H9 (cell line): Measurements from ENCODE around the gene INPP5A. TPM values are rescaled to one million over a fixed set of nuclear protein-coding genes. Genes with fewer than 3 reads are reported as not detected.
A peak's percentile ranks its signal among the peaks of the same experiment; 100 is the strongest.

Experiments
- DNase-seq: peaks from one replicate; pipeline ENCODE4 v3.0.0-alpha.2; 2017
- H2AFZ ChIP-seq: one replicate; pipeline ENCODE4 v1.6.1; 2013; ENCODE audit warnings: mild to moderate bottlenecking, low read length, control low read depth, moderate library complexity
- H2AK5ac ChIP-seq: 2 replicates; pipeline ENCODE4 v1.6.1; 2013; ENCODE audit warnings: low read length, control low read depth, mixed read lengths; ENCODE audit not compliant: insufficient read length
- H2BK120ac ChIP-seq: one replicate; pipeline ENCODE4 v1.6.1; 2013; ENCODE audit warnings: low read depth, mild to moderate bottlenecking, low read length, control low read depth, inconsistent platforms; ENCODE audit not compliant: poor library complexity, severe bottlenecking
- H2BK12ac ChIP-seq: 2 replicates; pipeline ENCODE4 v1.6.1; 2013; ENCODE audit warnings: low read length, control low read depth, mixed read lengths, low read depth; ENCODE audit not compliant: insufficient read length
- H2BK15ac ChIP-seq: 2 replicates; pipeline ENCODE4 v1.6.1; 2013; ENCODE audit warnings: low read depth, low read length, control low read depth
- H2BK20ac ChIP-seq: one replicate; pipeline ENCODE4 v1.6.1; 2013; ENCODE audit warnings: low read depth, mild to moderate bottlenecking, low read length, control low read depth, inconsistent platforms; ENCODE audit not compliant: poor library complexity, severe bottlenecking
- H2BK5ac ChIP-seq: 2 replicates; pipeline ENCODE4 v1.6.1; 2013; ENCODE audit warnings: low read length, control low read depth, mixed read lengths; ENCODE audit not compliant: insufficient read length
- H3K14ac ChIP-seq: 2 replicates; pipeline ENCODE4 v1.6.1; 2013; ENCODE audit warnings: low read length, control low read depth; ENCODE audit not compliant: insufficient read depth
- H3K18ac ChIP-seq: 2 replicates; pipeline ENCODE4 v1.6.1; 2013; ENCODE audit warnings: low read depth, mild to moderate bottlenecking, mixed read lengths, low read length, control low read depth; ENCODE audit not compliant: insufficient read length
- H3K23ac ChIP-seq: 2 replicates; pipeline ENCODE4 v1.6.1; 2013; ENCODE audit warnings: low read length, control low read depth, mixed read lengths, low read depth; ENCODE audit not compliant: insufficient read length
- H3K23me2 ChIP-seq: 2 replicates; pipeline ENCODE4 v1.6.1; 2013; ENCODE audit warnings: low read depth, mild to moderate bottlenecking, mixed read lengths, low read length, control low read depth; ENCODE audit not compliant: insufficient read length, poor library complexity, severe bottlenecking
- H3K27ac ChIP-seq: 2 replicates; pipeline ENCODE4 v1.5.1; 2013; ENCODE audit warnings: low read length, control low read depth, mixed read lengths, low read depth; ENCODE audit not compliant: insufficient read length
- H3K27me3 ChIP-seq: 2 replicates; pipeline ENCODE4 v1.6.1; 2013; ENCODE audit warnings: low read length, control low read depth, inconsistent platforms; ENCODE audit not compliant: insufficient read depth
- H3K4ac ChIP-seq: 2 replicates; pipeline ENCODE4 v1.6.1; 2013; ENCODE audit warnings: low read depth, mild to moderate bottlenecking, control low read depth, inconsistent platforms, low read length, moderate library complexity
- H3K4me1 ChIP-seq: 2 replicates; pipeline ENCODE4 v1.6.1; 2013; ENCODE audit warnings: low read length, control low read depth, inconsistent platforms; ENCODE audit not compliant: insufficient read depth
- H3K4me2 ChIP-seq: 2 replicates; pipeline ENCODE4 v1.6.1; 2013; ENCODE audit warnings: low read length, control low read depth, mixed read lengths; ENCODE audit not compliant: insufficient read length, insufficient read depth
- H3K56ac ChIP-seq: 2 replicates; pipeline ENCODE4 v1.6.1; 2013; ENCODE audit warnings: low read depth, mild to moderate bottlenecking, mixed read lengths, low read length, control low read depth; ENCODE audit not compliant: insufficient read length
- H3K79me1 ChIP-seq: 2 replicates; pipeline ENCODE4 v1.6.1; 2013; ENCODE audit warnings: low read depth, mild to moderate bottlenecking, moderate library complexity, low read length, control low read depth, inconsistent platforms; ENCODE audit not compliant: insufficient read depth, poor library complexity, severe bottlenecking
- H3K79me2 ChIP-seq: 2 replicates; pipeline ENCODE4 v1.6.1; 2013; ENCODE audit warnings: low read length, control low read depth, inconsistent platforms; ENCODE audit not compliant: insufficient read depth
- H3K9ac ChIP-seq: 2 replicates; pipeline ENCODE4 v1.6.1; 2013; ENCODE audit warnings: low read length, control low read depth, mixed read lengths; ENCODE audit not compliant: insufficient read length; ENCODE audit errors: extremely low read depth
- H3K9me3 ChIP-seq: one replicate; pipeline ENCODE4 v1.6.1; 2013; ENCODE audit warnings: low read depth, low read length, inconsistent platforms; ENCODE audit not compliant: control insufficient read depth
- H3T11ph ChIP-seq: one replicate; pipeline ENCODE4 v1.6.1; 2013; ENCODE audit warnings: mild to moderate bottlenecking, low read length, control low read depth, inconsistent platforms
- H4K20me1 ChIP-seq: one replicate; pipeline ENCODE4 v1.6.1; 2013; ENCODE audit not compliant: control insufficient read depth, insufficient read length, insufficient read depth
- H4K5ac ChIP-seq: 2 replicates; pipeline ENCODE4 v1.6.1; 2013; ENCODE audit warnings: low read depth, mild to moderate bottlenecking, mixed read lengths, low read length, control low read depth; ENCODE audit not compliant: insufficient read length
- H4K8ac ChIP-seq: replicated peaks from 2 replicates; pipeline ENCODE4 v1.6.1; 2013; ENCODE audit warnings: low read length, control low read depth, mixed read lengths, low read depth; ENCODE audit not compliant: insufficient read length
- H4K91ac ChIP-seq: 2 replicates; pipeline ENCODE4 v1.6.1; 2013; ENCODE audit warnings: low read depth, mild to moderate bottlenecking, moderate library complexity, mixed read lengths, low read length, control low read depth; ENCODE audit not compliant: insufficient read length
- H3K27ac Mint-ChIP-seq, 3 experiments: 2 replicates in 2 of 3; 3 replicates in 1 of 3; pipeline ENCODE4 v1.8.0; 2020 to 2021; ENCODE audit warnings: mixed read lengths in 3 of 3, mild to moderate bottlenecking in 1 of 3, moderate library complexity in 1 of 3
- H3K27me3 Mint-ChIP-seq: 2 replicates; pipeline ENCODE4 v1.8.0; 2021; ENCODE audit warnings: low read depth, mild to moderate bottlenecking, moderate library complexity, mixed read lengths
- H3K36me3 Mint-ChIP-seq, 3 experiments: 2 replicates in 2 of 3; 3 replicates in 1 of 3; pipeline ENCODE4 v1.8.0; 2020 to 2021; ENCODE audit warnings: low read depth in 3 of 3, mixed read lengths in 3 of 3; ENCODE audit not compliant: insufficient read depth in 1 of 3
- H3K4me1 Mint-ChIP-seq, 2 experiments: 2 replicates each; pipeline ENCODE4 v1.8.0; 2020; ENCODE audit warnings: mixed read lengths in 2 of 2
- H3K4me3 Mint-ChIP-seq, 2 experiments: 2 replicates in 1 of 2; 3 replicates in 1 of 2; pipeline ENCODE4 v1.8.0; 2020 to 2021; ENCODE audit warnings: mild to moderate bottlenecking in 2 of 2, mixed read lengths in 2 of 2, moderate library complexity in 1 of 2
- H3K9me3 Mint-ChIP-seq, 2 experiments: 2 replicates in 1 of 2; 3 replicates in 1 of 2; pipeline ENCODE4 v1.8.0; 2020; ENCODE audit warnings: mild to moderate bottlenecking in 2 of 2, mixed read lengths in 2 of 2, moderate library complexity in 1 of 2
- WGBS: extraction: QIAGEN DNeasy Blood & Tissue Kit; methylation state at CpG from one replicate; pipeline ENCODE4 v1.1.7; 2013; ENCODE audit warnings: missing lambda C conversion rate, low lambda C conversion rate, mixed read lengths; ENCODE audit not compliant: insufficient read length; ENCODE audit errors: extremely low coverage; 5-methylcytosine and 5-hydroxymethylcytosine counted together
- total RNA-seq: library from RNA; stranded (reverse); gene quantifications from 2 replicates; pipeline ENCODE4 v1.2.1, GENCODE V29; 2021
- TF ChIP-seq, protein P1 (sequence below): fragments of 200-600 bp; sonication (generic); conservative IDR thresholded peaks from 3 replicates; pipeline ENCODE4 v1.8.0; 2021; ENCODE audit warnings: antibody characterized with exemption, mild to moderate bottlenecking

The INPP5A gene
- total RNA-seq, 1 experiment from 2014 or later = 17.7 TPM

DNA sequence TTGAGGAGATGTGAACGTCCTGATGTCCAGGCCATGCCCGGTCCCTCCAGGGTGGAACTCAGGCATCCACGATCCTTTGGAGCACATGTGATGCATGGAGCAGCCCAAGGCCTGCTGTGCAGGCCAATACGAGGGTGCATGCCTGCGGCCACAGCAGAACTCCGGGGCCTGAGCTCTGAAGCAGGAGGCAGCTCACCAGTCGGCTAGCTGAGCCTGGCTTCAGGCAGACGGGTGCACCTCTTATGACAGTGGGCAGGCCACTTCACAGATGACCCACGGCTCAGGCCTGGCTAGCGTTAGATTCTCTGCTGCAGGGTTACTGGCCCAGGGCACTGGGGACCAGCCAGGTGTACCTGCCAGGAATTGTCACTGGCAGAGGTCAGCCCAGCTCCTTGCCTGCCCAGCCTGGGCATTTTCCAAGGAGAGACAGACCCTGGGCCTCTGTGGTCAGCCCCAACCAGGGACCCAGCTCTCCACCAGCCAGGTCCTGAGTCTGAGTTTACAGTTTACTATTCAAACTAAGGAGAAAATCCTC lies 29.6 kb upstream of the INPP5A start:
- Histone ChIP-seq H2AFZ (no peak overlapping the region), H3K56ac (no peak overlapping the region), H4K5ac (no peak overlapping the region), H3K9me3 (no peaks in the 10 kb centered on the region), H3K79me1 (no peaks in the 10 kb centered on the region), H2BK15ac (no peak overlapping the region), H3K4ac (no peak overlapping the region), H2BK5ac (no peak overlapping the region), H3K27me3 (no peaks in the 10 kb centered on the region), H4K20me1 (no peaks in the 10 kb centered on the region), H3K27ac (no peak overlapping the region), H2AK5ac (no peak overlapping the region), H3K4me1 (no peaks in the 10 kb centered on the region), H3K18ac (no peak overlapping the region), H2BK120ac (no peak overlapping the region), H3K4me2 (no peak overlapping the region), H2BK12ac (no peak overlapping the region), H3K23me2 (no peaks in the 10 kb centered on the region), H3T11ph (no peak overlapping the region), H4K8ac (no peak overlapping the region), H2BK20ac (no peak overlapping the region), H4K91ac (no peak overlapping the region), H3K79me2 (no peaks in the 10 kb centered on the region), H3K14ac (peak overlapping the region; percentile 19; the same call in 1 of the 2 replicates), H3K9ac (no peak overlapping the region), H3K23ac (no peak overlapping the region)
- no peaks in the 10 kb centered on the region for H3K36me3 Mint-ChIP-seq
- no CpG with 5 or more reads among the region's 10 CpGs for WGBS
- no peak overlapping the region for H3K27ac Mint-ChIP-seq
- no peaks in the 10 kb centered on the region for H3K4me1 Mint-ChIP-seq
- no peak overlapping the region for H3K4me3 Mint-ChIP-seq
- no peaks in the 10 kb centered on the region; a peak in 1 of 5 replicates for H3K9me3 Mint-ChIP-seq
- H3K27me3 Mint-ChIP-seq = peaks cover 12% of the 10 kb centered on the region
- DNase-seq = peak; percentile 14
- TF ChIP-seq, protein P1, sequence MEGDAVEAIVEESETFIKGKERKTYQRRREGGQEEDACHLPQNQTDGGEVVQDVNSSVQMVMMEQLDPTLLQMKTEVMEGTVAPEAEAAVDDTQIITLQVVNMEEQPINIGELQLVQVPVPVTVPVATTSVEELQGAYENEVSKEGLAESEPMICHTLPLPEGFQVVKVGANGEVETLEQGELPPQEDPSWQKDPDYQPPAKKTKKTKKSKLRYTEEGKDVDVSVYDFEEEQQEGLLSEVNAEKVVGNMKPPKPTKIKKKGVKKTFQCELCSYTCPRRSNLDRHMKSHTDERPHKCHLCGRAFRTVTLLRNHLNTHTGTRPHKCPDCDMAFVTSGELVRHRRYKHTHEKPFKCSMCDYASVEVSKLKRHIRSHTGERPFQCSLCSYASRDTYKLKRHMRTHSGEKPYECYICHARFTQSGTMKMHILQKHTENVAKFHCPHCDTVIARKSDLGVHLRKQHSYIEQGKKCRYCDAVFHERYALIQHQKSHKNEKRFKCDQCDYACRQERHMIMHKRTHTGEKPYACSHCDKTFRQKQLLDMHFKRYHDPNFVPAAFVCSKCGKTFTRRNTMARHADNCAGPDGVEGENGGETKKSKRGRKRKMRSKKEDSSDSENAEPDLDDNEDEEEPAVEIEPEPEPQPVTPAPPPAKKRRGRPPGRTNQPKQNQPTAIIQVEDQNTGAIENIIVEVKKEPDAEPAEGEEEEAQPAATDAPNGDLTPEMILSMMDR = no peak
